Activated CD4-positive, alpha-beta T cell treated with anti-CD3 and anti-CD28 coated beads, Interleukin-2, amount 50 U/mL, for 24 hours (primary cell): ENCODE measurements around the gene CPAMD8.

Source experiments
- DNase-seq, 2 donors: peaks; one replicate each; pipeline ENCODE4 v3.0.0-alpha.2; 2020; ENCODE audit warnings: low read depth in 1 of 2, low spot score in 1 of 2

Gene CPAMD8

GRCh38 chr19:17026706-17027534 is at the start of gene CPAMD8:
Gene CPAMD8 (minus strand): TSS chr19:17026810. CDS start chr19:17026642, 168 bp downstream.
- no peak for DNase-seq

GRCh38 chr19:17075864-17076542 is 49.4 kb upstream of the CPAMD8 start:
- no peak for DNase-seq

DNA sequence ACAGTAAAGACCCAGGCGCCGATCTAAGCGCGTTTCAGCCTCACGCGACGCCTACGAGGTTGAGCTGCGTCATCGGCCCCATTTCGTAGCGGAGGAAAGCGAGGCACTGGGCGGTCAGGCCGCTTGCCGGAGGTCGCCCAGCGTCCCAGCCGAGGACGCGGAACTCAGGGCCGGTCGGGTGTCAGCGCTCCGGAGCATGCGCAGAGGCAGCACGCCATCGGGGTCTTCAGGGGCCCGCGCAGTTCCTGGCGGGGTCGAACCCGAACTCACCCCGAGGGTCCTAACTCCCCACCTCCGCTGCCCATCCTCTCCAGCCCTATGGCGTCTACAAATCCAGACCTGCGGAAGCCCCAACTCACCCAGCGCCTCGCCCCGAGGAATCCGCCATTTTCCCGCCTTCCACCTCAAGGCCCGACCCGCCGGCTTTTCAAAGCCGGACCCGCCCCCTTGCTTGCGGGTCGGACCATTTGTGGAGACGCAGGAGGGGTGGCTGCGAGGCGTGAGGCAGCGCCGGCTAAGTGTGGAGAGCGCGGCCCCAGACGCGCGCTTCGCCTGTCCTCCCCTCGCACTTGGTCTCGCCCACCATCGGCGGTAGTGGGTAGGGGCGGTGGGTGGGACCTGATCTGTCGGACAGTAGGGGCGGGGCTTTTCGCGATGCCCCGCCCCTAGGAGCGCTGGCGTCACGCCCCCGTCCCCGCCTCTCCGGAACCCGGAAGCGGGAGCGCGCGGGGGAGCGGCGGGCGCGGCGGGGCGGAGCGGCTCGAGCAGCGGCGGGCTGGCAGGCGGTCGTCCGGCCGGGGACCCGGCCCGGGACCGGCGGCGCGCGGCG is 48.6 kb upstream of the CPAMD8 start, which contains the start of the genes HAUS8 and MYO9B:
Gene HAUS8, minus strand, starts transcription at position 418 of the 829 bp plus-strand sequence. Its CDS starts 30 bp downstream, at position 388.
Gene MYO9B, plus strand, starts transcription at position 743 of the 829 bp plus-strand sequence. CDS start 25,941 bp downstream, outside the sequence.
- DNase-seq = peak; percentile 96 to 99

- DNase-seq = no peak
Measured at GRCh38 chr19:17074634-17075034, 48.0 kb upstream of the CPAMD8 start.

DNA sequence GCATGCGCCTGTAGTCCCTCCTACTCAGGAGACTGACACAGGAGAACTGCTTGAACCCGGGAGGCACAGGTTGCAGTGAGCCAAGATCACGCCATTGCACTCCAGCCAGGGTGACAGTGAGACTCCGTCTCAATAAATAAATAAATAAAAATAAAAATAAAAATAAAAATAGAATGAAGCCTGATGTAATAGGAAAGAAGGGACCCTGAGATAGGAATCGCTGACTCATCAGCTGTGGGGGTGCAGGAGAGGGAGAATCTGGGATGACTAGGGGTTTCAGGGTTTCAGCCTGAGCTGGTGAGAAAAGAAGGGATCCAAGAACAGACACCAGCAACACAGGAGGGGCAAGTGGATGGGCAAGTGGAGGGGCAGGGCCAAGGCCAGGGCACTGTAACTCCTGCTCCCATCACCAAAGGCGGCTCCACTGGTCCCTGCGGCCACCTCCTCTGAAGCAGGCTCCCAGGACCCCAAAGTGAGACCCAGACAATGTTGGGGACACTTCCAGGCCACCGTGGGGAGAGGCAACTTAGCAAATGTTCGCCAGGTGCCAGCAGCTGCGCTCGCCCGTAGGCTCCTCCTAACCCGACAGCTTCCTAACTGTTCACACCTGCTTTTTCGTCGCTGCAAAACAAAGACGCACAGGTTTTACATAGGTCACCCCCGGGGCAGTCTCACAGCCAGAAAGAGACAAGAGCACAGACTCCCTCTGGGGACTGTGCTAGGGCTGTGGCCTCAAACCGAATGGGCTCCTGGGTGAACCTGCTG is 47.4 kb upstream of the CPAMD8 start:
- no peak for DNase-seq

DNA sequence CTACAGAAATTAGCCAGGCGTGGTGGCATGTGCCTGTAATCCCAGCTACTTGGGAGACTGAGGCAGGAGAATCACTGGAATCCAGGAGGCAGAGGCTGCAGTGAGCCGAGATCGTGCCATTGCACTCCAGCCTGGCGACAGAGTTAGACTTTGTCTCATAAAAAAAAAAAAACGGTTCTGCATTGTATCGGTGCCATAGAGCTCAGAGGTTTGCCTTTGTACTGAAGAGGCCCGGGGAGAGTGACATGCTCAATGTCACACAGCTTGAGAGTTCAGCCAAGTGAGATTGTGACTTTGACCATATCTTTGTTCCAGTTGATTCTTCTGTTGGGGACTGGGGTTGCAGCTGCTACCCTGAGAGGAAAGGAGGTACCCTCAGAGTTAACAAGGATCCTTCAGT is 44.3 kb upstream of the CPAMD8 start:
- DNase-seq = no peak

DNA sequence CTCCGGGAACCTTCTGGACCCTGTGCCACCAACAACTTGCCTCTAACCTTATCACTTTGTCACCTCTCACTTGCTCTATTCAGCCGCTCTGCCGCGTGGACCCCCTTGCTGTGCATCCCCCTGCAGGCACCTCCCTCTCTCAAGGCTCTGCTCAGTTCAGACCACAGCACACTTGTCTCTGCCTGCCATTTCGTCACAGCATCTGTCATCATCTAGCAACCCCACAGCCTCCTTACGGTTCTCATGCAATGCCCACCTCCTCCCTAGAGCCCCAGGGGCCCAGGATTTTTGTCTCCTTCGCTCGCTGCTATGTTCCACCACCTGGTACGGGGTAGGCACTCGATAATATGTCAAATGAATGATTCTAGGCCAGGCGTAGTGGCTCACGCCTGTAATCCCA is 43.8 kb upstream of the CPAMD8 start:
- no peak for DNase-seq

- no peak for DNase-seq
Measured at GRCh38 chr19:17069193-17069592, 42.6 kb upstream of the CPAMD8 start.

- no peak for DNase-seq
Measured at GRCh38 chr19:17063428-17063827, 36.8 kb upstream of the CPAMD8 start.

- no peak for DNase-seq
Measured at GRCh38 chr19:17061691-17062090, 35.1 kb upstream of the CPAMD8 start.

GRCh38 chr19:17061205-17061604 is 34.6 kb upstream of the CPAMD8 start:
- DNase-seq = no peak

DNA sequence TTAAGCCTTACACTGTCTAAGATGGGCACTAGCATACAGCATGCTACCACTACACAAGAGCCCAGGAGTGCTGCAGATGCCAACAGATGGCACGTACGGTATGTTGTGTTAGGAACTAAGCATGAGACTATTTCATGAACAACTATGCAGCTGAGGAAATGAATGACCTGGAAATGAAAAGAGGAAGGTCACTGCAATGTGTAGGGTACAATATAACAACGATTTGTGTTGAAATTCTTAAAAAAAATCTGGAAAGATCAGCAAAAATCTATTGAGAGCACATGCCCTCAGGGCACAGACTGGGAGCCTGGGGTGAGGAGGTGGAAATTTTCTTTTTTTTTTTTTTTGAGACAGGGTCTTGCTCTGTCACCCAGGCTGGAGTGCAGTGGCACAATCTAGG is 34.2 kb upstream of the CPAMD8 start:
- DNase-seq = no peak

- no peak for DNase-seq
Measured at GRCh38 chr19:17058236-17058635, 31.6 kb upstream of the CPAMD8 start.

DNA sequence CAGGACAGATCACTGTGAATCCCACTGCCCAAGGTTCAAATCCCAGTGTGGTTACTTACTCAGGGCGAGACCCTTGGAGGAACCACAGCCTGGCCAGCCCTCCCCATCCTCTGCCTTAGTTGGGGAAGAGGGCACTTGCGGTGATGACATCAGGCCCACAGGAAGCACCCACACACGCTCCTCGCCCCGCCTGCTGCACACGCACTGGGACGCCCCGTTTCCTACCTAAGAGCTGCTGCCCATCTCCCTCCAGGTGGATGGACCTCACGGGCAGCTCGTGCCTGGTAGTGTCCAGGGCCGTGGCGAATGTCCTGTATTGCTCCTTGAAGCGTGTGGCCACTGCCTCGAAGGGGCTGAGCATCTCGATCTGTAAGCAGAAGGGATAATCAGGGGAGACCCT is 29.0 kb upstream of the CPAMD8 start:
- DNase-seq = no peak

GRCh38 chr19:17054746-17055145 is 28.1 kb upstream of the CPAMD8 start:
- no peak for DNase-seq

GRCh38 chr19:17052439-17052838 is 25.8 kb upstream of the CPAMD8 start:
- DNase-seq = no peak

- DNase-seq = no peak
Measured at GRCh38 chr19:17049711-17050280, 23.2 kb upstream of the CPAMD8 start.

DNA sequence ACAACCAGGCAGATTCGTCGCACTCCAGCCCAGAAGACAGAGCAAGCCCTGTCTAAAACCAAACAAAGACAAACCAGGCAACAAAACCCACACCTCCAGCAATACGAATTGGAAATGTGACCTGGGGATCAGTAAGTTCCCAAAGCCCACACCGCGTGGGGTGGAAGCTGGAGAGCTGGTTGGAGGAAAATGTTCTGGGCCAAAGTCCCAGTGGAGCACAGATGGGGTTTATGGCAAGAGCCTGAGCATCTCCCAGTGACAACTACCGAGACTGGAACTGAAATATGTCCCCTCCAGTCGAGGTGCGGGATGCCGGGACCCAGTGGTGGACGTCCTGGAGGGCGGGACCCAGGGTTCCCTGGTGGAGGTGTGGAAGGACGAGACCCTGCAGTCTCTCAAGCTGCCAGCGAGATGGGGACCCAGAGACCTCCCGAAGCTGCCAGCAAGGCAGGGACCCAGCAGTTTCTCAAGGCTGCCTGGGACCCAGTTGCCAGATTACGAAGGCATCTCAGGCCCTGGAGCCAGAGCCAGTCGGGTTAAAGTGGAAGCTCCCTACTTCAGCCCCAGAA is 22.4 kb upstream of the CPAMD8 start:
- DNase-seq = no peak

- no peak for DNase-seq
Measured at GRCh38 chr19:17045907-17046502, 19.4 kb upstream of the CPAMD8 start.

DNA sequence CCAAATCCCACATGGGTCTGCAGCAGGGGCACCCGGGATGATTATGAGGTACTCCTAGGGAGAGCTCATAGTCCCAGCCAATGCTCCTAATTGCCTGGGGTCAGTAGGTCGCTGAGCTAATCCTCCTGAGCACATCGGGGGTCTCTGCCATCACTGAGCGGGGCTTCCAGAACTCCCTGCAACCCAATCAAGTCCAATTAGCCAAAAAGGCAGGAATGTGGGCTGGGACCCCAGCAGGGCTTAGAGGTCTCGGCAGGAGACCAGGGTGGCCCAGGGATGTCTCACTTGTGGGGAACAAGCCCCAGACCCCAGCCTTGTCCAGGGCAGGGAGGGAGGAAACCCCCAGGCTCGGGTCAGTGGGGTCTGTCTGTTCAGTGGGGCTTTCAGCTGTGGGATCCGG is 17.1 kb upstream of the CPAMD8 start:
- DNase-seq = no peak
